ENCODE measurements around the gene ABCC3. TPM values are rescaled to one million over a fixed set of nuclear protein-coding genes. Genes with fewer than 3 reads are reported as not detected.

The ABCC3 gene
- total RNA-seq, 1 experiment from 2014 or later: 0.56 TPM

GRCh38 chr17:50618300-50618699, 16.4 kb upstream of the ABCC3 start:
- Histone ChIP-seq H3K36me3 (ENCODE audit: insufficient read depth, low read length, poor library complexity, severe bottlenecking) (no peaks in the 10 kb centered on the region), H3K27me3 (replicated peaks; ENCODE audit: insufficient read depth, low read depth, low read length, poor library complexity) (no peaks in the 10 kb centered on the region), H3K9me3 (ENCODE audit: low read depth, low read length, poor library complexity, severe bottlenecking) (no peaks in the 10 kb centered on the region), H3K27ac (ENCODE audit: low read depth, low read length, poor library complexity, severe bottlenecking) (no peak overlapping the region), H3K4me1 (ENCODE audit: insufficient read depth, low read length, poor library complexity, severe bottlenecking) (peaks cover 20% of the 10 kb centered on the region), H3K4me3 (ENCODE audit: low read depth, low read length, poor library complexity, severe bottlenecking) (no peak overlapping the region)
- intact Hi-C loops (cut with micrococcal nuclease; ENCODE audit: unreplicated experiment): no loop called here
- ChIA-PET POLR2A (ENCODE audit: low non-redundant PET) (no interaction called here), CTCF (no interaction called here)
- no TSS peak for BruUV-seq (replicated peaks)
- TF ChIP-seq EZH2 (IDR thresholded peaks at IDR 0.05; ENCODE audit: borderline replicate concordance, low read depth, low read length, poor library complexity, severe bottlenecking): no peak
- TF ChIP-seq, protein P1, sequence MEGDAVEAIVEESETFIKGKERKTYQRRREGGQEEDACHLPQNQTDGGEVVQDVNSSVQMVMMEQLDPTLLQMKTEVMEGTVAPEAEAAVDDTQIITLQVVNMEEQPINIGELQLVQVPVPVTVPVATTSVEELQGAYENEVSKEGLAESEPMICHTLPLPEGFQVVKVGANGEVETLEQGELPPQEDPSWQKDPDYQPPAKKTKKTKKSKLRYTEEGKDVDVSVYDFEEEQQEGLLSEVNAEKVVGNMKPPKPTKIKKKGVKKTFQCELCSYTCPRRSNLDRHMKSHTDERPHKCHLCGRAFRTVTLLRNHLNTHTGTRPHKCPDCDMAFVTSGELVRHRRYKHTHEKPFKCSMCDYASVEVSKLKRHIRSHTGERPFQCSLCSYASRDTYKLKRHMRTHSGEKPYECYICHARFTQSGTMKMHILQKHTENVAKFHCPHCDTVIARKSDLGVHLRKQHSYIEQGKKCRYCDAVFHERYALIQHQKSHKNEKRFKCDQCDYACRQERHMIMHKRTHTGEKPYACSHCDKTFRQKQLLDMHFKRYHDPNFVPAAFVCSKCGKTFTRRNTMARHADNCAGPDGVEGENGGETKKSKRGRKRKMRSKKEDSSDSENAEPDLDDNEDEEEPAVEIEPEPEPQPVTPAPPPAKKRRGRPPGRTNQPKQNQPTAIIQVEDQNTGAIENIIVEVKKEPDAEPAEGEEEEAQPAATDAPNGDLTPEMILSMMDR (conservative IDR thresholded peaks at IDR 0.05; ENCODE audit: low read depth, low read length): no peak
- DNase-seq (ENCODE audit: low spot score): no peak

DNA sequence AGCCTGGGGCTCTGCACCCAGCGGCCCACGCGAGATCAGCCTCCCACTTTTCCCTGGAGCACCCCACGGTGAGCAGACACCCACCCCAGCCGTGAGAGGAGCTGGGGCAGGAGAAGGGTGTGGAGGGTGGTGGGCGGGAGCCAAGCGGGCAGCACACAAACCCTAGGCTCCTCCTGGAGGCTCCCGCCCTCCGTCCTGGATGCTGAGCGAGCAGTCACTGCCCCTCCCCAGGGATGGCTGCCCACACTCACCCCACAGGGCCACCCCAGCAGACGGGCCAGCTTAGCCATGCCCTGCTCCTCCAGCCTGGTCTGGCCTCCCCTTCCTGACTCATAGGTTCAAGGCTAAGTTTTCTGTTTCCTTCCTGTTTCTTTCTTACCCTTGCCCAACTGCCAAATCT, 15.7 kb upstream of the ABCC3 start:
- ChIA-PET POLR2A (ENCODE audit: low non-redundant PET) (no interaction called here), CTCF (no interaction called here)
- Histone ChIP-seq H3K4me1 (ENCODE audit: insufficient read depth, low read length, poor library complexity, severe bottlenecking) (peaks cover 20% of the 10 kb centered on the region), H3K9me3 (ENCODE audit: low read depth, low read length, poor library complexity, severe bottlenecking) (no peaks in the 10 kb centered on the region), H3K27ac (ENCODE audit: low read depth, low read length, poor library complexity, severe bottlenecking) (no peak overlapping the region), H3K4me3 (ENCODE audit: low read depth, low read length, poor library complexity, severe bottlenecking) (no peak overlapping the region), H3K27me3 (replicated peaks; ENCODE audit: insufficient read depth, low read depth, low read length, poor library complexity) (no peaks in the 10 kb centered on the region), H3K36me3 (ENCODE audit: insufficient read depth, low read length, poor library complexity, severe bottlenecking) (no peaks in the 10 kb centered on the region)
- intact Hi-C loops (cut with micrococcal nuclease; ENCODE audit: unreplicated experiment): no loop called here
- no peak for DNase-seq (ENCODE audit: low spot score)
- no TSS peak for BruUV-seq (replicated peaks)
- no peak for TF ChIP-seq EZH2 (IDR thresholded peaks at IDR 0.05; ENCODE audit: borderline replicate concordance, low read depth, low read length, poor library complexity, severe bottlenecking)
- TF ChIP-seq, protein P1 (conservative IDR thresholded peaks at IDR 0.05; ENCODE audit: low read depth, low read length): no peak

DNA sequence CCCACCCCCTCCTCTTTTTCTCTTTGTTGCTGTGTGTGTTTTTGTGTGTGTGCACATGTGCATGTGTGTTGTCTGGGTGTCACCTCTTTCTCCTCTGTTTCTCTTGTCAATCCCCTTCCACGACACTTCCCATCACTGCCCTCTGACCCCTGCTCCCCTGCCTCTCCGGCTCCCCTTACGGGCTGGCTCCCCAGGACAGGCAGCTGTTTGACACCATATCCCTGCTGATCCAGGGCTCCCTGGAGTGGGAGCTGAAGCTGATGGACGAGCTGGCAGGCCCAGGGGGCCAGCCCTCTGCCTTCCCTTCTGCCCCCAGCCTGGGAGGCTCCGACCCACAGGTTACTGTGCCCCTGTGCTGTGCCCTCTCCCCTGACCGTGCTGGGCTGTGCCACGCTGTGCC, 15.2 kb upstream of the ABCC3 start:
- Histone ChIP-seq H3K27me3 (replicated peaks; ENCODE audit: insufficient read depth, low read depth, low read length, poor library complexity) (no peaks in the 10 kb centered on the region), H3K9me3 (ENCODE audit: low read depth, low read length, poor library complexity, severe bottlenecking) (no peaks in the 10 kb centered on the region), H3K4me1 (ENCODE audit: insufficient read depth, low read length, poor library complexity, severe bottlenecking) (peaks cover 20% of the 10 kb centered on the region), H3K27ac (ENCODE audit: low read depth, low read length, poor library complexity, severe bottlenecking) (no peak overlapping the region), H3K4me3 (ENCODE audit: low read depth, low read length, poor library complexity, severe bottlenecking) (no peak overlapping the region), H3K36me3 (ENCODE audit: insufficient read depth, low read length, poor library complexity, severe bottlenecking) (no peaks in the 10 kb centered on the region)
- POLR2A ChIA-PET (ENCODE audit: low non-redundant PET): no interaction called here
- TF ChIP-seq EZH2 (IDR thresholded peaks at IDR 0.05; ENCODE audit: borderline replicate concordance, low read depth, low read length, poor library complexity, severe bottlenecking): no peak
- TF ChIP-seq, protein P1 (conservative IDR thresholded peaks at IDR 0.05; ENCODE audit: low read depth, low read length): no peak
- CTCF ChIA-PET: no interaction called here
- BruUV-seq (replicated peaks): no TSS peak
- intact Hi-C loops (cut with micrococcal nuclease; ENCODE audit: unreplicated experiment): no loop called here
- DNase-seq (ENCODE audit: low spot score): no peak

Data from A673 (cell line).